ENCODE results near the gene DIO1. TPM values are rescaled to one million over a fixed set of nuclear protein-coding genes. Genes with fewer than 3 reads are reported as not detected.

Gene DIO1
- not detected in 2 replicates for total RNA-seq

GRCh38 chr1:53893999-53894636 lies at the start of gene DIO1:
Gene DIO1 (plus strand): TSS chr1:53894187. CDS start chr1:53894211, 24 bp downstream.

GRCh38 chr1:53889304-53890298 lies 4.4 kb upstream of the DIO1 start, which contains the start of gene YIPF1:
Gene YIPF1 (minus strand): TSS chr1:53889797. CDS start chr1:53888937, 860 bp downstream.

DNA sequence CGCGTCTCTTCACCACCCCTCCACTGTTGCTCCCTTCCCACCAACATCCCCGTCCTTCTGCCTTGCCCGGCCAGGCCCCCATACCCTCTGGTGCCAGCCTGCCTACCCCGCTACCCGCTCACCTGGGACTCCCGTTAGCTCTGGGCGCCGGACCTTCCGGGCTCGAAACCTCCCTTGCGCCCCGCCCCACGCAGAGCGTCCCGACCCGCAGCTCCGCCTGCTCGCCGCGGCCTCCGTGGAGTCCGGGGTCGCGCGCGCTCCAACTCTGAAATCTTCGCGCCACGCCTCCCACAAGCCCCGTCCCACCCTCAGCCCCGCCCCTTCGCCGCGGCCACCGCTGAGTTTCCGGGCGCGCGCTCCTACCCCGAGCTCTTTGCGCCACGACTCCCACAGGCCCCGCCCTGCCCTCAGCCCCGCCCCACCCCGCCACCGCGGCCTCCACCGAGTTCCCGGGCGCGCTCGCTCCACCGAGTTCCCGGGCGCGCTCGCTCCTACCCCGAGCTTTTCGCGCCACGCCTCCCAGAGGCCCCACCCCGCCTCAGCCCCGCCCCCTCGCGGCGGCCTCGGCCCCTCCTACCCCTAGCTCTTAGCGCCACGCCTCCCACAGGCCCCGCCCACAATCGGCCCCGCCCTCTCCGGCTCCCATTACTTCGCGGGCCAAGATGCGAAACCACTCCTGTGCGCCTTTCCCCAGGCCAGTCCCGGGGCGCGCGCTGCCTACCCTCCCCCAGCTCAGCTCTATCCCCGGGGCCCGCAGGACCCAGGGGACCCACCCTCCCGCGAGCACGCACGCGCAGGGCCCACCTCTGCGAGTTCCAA lies 51.7 kb downstream of the DIO1 start, which contains the start of gene IFT25:
IFT25 (minus strand) TSS at position 267 of the 819 bp plus-strand sequence. CDS start 5,617 bp downstream, outside the sequence.

GRCh38 chr1:53946252-53947171 lies 52.5 kb downstream of the DIO1 start, which contains the start of gene LRRC42:
Gene LRRC42 (plus strand): TSS chr1:53946350. CDS start chr1:53952000, 5,650 bp downstream.

Other genes starting within 250 kb of the DIO1 start
- gene GLIS1, start 155.0 kb upstream of the DIO1 start, total RNA-seq: not detected in 2 replicates
- 32.1 and 37.6 TPM in 2 replicates for gene NDC1, start 55.9 kb upstream of the DIO1 start, total RNA-seq
- gene YIPF1, start 4.4 kb upstream of the DIO1 start, total RNA-seq: 16.5 and 17.2 TPM in 2 replicates
- gene IFT25, start 51.5 kb downstream of the DIO1 start, total RNA-seq: 16.8 and 20.9 TPM in 2 replicates
- 25.9 and 29.2 TPM in 2 replicates for gene LRRC42, start 52.2 kb downstream of the DIO1 start, total RNA-seq
- not detected in 2 replicates for gene LDLRAD1, start 124.0 kb downstream of the DIO1 start, total RNA-seq
- 170 and 194 TPM in 2 replicates for gene TMEM59, start 159.0 kb downstream of the DIO1 start, total RNA-seq
- gene TCEANC2, start 159.4 kb downstream of the DIO1 start, total RNA-seq: 2.3 and 3.1 TPM in 2 replicates